Activated CD4-positive, alpha-beta T cell treated with anti-CD3 and anti-CD28 coated beads, Interleukin-10, Interleukin-2, amounts not matched to agents 100 ng/mL and 50 ng/mL, durations not matched to agents 16 hours and 8 hours (primary cell): Measurements from ENCODE around the gene PAF1.
A peak's percentile ranks its signal among the peaks of the same experiment; 100 is the strongest.
"Not testable (repeated sequence)": the region's sequence is repeated elsewhere in the genome, so short reads cannot be mapped to it uniquely, and the experiment has no call there.

Source experiments
- DNase-seq: peaks from one replicate; pipeline ENCODE4 v3.0.0-alpha.2; 2020

Gene PAF1

DNA sequence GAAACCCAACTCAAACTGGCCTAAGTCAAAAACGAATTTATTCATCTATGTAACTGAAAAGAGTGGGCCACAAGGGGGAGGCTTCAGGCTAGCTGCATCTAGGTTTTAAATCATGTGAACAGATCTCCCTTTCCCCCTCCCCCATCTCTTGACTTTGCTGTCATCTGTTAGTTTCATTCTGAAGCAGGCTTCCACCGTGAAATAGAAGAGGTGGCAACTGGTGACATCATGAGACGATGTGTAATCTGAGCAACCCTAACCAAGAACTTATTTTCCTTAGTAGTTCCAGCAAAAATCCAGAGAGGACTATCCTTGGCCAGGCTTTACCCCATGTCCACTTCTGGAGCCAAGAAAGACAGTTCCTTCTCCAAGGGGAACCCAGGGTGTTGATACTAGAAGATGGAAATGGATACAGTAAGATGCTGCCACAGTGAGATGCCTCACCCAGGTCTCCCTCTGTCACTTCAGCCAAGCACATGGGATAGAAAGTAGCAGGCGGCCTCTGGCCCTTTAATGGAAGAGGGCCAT is 39.3 kb downstream of the PAF1 start:
- DNase-seq = peak; percentile 94

DNA sequence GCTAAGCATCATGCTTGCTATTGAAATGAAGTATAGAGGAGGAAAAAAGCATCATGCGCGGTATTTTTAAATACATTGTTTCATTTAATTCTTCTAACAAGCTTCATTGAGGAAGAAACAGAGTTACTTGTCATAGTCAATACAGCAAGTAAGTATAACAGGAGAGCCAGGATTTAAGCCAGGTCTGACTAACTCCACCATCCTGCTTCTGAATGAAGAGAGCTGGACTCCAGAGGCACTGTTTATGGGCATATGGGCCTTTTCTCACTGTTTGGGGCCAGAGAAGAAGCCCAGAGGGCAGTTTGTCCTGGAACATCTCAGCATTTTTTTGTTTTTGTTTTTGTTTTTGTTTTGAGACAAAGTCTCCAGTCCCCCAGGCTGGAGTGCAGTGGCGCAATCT is 40.8 kb downstream of the PAF1 start:
- no peak for DNase-seq

DNA sequence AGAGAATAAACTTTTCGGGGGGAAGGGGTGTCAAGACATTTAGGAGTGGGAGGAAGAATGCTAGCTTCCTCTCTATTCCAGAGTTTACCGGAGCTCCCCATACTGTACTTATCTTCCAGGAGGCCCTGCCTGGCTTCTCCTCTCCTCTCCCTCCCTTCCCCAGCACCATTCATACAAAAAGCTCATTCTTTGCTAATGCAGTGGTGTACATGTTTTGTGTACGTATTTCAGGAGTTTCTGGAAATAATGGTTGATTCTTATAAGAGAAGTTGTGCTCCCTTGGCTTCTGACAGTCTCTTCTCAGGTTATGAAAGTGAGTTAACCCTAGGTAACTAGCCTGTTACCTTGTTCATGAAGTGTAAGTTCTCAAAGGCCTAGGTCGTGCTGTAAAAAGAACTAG is 41.6 kb downstream of the PAF1 start:
- no peak for DNase-seq

DNA sequence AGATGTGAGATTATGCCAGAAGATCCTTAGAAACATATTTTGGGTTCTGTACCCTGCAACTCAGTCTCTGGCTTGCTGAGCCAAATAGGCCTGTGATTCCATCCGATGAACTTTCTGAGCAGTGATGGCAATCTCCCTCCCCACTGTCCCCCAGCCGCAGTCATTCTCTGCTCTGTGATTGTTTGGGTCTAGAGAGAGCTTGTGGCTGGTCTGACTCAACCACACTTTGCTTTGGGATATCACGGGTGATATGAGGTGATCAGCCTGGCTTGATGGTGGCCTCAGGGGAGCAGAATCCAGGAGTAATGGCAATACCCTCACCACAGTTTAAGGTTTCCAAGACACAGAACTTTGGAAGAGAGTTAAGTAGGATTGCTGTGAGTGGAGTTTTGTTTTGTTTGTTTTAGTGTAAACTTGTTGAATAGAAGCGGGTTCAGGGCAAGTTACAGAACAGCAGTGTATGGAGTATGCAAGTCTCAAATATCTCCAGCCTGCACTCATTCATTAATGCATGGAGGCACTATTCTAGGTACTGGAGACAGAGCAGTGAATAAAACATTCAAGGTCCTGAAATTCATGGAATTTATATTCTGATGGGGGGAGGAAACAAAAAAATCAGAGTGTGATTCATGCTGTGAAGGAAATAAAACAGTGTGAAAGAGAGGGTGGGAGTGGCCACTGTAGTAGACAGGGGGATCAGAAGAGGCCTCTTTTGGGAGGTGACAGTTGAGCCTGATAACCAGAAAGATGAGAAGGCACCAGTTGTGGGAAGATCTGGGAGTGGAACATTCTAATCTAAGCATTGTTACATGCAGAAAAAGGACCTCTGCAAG is 43.4 kb downstream of the PAF1 start:
- peak; percentile 28 for DNase-seq

DNA sequence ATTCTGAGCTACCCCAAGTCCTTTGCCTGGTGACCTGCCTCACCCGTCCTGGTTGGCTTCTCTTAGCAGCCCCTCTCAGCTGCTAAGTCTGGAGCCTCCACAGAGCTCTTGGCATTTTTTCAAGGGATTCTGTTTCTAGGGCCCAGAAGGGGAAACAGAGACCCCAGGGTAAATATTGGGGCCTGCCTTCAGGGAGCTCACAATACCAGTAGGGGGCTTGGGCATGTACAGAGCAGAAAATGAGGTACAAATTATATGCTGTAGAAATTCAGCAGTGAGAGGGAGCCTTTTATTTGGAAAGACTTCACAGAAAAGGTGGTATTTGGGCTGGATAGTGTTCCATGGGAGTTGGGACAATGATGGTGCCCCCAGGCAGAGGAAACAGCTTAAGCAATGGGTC is 45.0 kb downstream of the PAF1 start:
- DNase-seq = no peak

DNA sequence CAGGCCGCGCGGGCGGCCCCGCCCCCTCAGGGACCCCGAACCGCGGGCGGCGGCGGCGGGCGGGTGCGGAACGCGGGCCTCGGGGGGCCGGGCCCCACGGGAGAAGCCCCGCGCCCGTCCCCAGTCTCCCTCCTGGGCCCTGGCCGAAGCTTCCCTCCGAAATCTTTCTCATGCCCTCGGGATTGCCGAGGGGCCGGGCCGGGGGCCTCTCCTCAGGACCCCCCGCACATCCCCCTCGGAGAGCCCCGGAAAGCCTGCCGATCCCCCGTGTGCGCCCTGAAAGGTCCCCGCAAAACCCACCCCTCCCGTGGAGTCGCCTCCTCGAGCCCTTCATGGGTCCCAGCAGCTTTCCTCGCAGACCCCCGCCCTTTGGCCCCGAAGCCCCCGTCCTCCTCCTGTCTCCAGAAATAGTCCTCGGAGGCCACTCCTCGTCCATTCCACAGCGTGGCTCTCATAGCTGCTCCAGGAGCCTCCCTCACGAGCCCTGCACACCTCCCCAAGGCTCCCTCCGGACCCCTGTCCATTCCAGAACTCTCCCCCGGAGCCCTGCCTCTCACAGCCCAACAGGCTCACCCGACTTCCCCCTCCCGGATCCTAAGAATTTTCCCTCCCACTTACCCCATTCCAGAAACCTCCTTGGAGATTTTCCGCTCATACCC is 48.1 kb downstream of the PAF1 start:
- DNase-seq = no peak

DNA sequence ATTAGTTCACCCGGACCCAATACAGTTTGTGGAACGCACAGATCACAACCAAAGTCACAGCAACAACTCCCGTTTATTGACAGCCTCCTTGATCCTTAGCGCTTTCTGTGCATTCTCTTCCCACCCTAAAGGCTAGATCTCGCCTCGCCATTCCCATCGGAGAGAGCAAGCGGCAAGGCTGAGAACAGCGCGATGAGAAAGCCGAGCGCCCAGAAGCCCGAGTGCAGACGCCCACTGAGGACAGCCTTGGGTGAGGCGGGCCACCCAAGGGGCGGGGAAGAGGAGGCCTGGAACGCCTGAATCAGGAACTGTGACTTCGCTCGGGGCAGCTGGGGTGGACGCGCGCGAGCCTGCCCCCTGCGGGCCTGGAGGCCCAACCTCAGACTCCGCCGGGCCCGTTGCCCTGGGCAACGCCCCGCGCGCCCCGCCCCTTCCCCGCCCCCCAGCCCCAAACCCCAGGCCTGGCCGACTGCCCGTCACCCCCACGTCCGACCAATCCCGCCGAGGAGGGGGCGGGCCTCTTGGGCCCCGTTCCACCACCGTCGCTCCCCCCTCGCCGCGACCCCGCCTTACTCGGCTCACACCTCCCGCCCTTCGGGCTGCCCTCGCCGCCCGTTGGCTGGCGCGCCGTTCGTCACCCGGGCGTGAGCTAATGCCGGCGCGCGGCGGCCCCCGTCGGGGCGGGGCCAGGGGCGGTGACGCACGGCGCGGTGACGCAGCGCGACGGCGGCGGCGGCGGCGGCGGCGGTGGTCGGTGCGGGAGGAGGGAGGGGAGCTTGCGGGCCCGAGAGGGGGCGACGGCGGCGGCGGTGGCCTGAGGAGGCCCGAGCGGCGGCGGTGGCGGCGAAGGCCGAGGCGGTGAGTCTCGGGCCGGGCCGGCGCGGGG is 48.9 kb downstream of the PAF1 start, which contains the start of gene SAMD4B:
TSS of gene SAMD4B (plus strand) at position 703 of the 886 bp plus-strand sequence. CDS start 14,473 bp downstream, outside the sequence.
- DNase-seq = peak; percentile 100

DNA sequence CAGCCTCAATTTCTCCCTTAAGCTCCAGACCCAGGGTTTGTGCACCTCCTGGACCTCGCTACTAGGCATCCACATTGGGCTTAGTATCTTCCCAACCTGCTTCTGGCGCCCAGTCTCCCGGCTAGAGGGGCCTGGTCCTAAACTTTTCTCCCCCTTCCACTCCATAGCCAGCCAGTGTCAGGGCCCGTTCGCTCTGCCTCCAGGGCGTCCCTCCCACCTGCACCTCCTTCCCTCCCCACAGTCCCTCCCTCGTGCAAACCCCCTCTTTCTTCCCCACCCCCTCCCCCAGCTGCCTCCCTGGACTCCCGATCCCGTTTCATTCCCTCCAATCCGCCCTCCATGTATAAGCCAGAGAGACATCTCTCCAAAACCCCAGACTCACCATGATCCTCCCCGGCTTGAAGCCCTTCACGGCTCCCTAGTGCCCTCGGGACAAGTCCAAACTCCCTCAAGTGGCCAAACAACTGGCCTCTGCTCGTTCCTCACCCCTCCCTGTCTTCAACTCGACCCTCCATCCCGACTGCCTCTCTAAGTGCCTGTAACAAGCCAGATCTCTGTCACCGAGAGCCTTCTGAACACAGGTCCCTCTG is 49.7 kb downstream of the PAF1 start:
- no peak for DNase-seq

DNA sequence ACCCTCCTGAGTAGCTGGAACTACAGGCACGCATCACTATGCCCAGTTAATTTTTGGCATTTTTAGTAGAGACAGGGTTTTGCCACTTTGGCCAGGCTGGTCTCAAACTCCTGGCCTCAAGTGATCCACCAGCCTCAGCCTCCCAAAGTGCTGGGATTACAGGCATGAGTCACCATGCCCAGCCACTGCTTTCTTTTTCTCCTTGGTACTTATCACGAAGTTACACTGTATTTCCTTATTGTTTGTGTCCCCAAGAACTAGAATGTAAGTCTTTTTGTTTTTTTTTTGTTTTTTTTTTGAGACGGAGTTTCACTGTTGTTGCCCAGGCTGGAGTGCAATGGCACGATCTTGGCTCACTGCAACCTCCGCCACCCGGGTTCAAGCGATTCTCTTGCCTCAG is 50.8 kb downstream of the PAF1 start:
- DNase-seq = not testable (repeated sequence)

DNA sequence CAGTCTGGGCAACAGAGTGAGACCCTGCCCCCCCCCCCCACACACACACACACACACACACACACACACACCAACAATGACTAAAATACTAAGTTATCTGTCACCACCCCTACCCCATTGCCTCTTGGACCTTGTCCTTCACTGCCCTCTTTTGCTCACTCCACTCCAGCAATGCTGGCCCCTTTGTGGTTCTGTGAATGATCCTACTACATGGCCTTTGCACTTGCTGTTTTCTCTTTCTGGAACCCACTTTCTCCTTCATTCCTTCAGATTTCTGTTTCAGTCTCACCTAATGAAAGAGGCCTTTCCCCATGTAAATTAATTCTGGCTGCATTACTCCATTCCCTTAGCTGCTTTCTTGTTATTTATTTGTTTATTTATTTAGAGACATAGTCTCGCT is 51.2 kb downstream of the PAF1 start:
- DNase-seq = no peak

DNA sequence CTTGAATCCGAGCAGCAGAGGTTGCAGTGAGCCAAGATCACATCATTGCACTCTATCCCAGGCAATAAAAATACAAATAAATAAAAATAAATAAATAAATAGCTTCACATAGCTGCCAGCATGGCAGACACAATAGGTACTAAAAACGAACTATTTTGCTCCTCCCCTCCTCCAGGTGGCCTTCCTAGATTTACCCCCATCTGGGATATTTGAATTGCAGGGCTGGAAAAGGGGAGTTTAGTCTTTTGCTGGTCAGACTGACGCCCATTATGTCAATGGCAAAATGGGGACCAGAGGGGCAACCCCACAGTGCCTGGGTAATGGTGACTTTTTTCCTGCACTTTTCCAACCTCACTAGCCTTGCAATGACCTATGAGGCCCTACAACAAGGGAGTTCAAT is 54.4 kb downstream of the PAF1 start:
- no peak for DNase-seq
